Lung (tissue), 12 donors: ENCODE results near the gene YTHDC2. TPM values are rescaled to one million over a fixed set of nuclear protein-coding genes. Genes with fewer than 3 reads are reported as not detected.

Experiments
- ATAC-seq: fragments of 200-7000 bp; cut with Tn5 transposase; one replicate; pipeline ENCODE4 v1.9.1; 2020; ENCODE audit warnings: moderate number of reproducible peaks; ENCODE audit not compliant: insufficient read depth, low FRiP score
- DNase-seq, 3 donors: peaks; one replicate each; pipeline ENCODE4 v3.0.0-alpha.2; 2013 to 2017
- H3K27ac ChIP-seq, 2 donors: one replicate each; pipeline ENCODE4 v1.5.1; 2013; ENCODE audit warnings: mild to moderate bottlenecking in 2 of 2, moderate library complexity in 2 of 2, control low read depth in 1 of 2, inconsistent platforms in 1 of 2, low read depth in 1 of 2, low read length in 1 of 2
- H3K27me3 ChIP-seq, 3 donors: one replicate each; pipeline ENCODE4 v1.5.1; 2013; ENCODE audit warnings: low read length in 2 of 3; ENCODE audit not compliant: control insufficient read depth in 3 of 3, insufficient read depth in 3 of 3
- H3K36me3 ChIP-seq, 4 donors: one replicate each; pipeline ENCODE4 v1.5.1; 2013; ENCODE audit warnings: low read length in 4 of 4, mild to moderate bottlenecking in 1 of 4, moderate library complexity in 1 of 4; ENCODE audit not compliant: control insufficient read depth in 4 of 4, insufficient read depth in 4 of 4
- H3K4me1 ChIP-seq, 5 donors: one replicate each; pipeline ENCODE4 v1.5.1; 2013; ENCODE audit warnings: low read length in 5 of 5, mild to moderate bottlenecking in 2 of 5, moderate library complexity in 1 of 5; ENCODE audit not compliant: control insufficient read depth in 5 of 5, insufficient read depth in 5 of 5
- H3K4me3 ChIP-seq: one replicate; pipeline ENCODE4 v1.5.1; 2013; ENCODE audit warnings: mild to moderate bottlenecking, control low read depth, moderate library complexity
- H3K9ac ChIP-seq, 2 donors: one replicate each; pipeline ENCODE4 v1.5.1; 2013; ENCODE audit warnings: low read length in 2 of 2, control low read depth in 1 of 2; ENCODE audit not compliant: insufficient read depth in 1 of 2
- H3K9me3 ChIP-seq, 4 donors: one replicate each; pipeline ENCODE4 v1.5.1; 2013; ENCODE audit warnings: low read length in 3 of 4, mild to moderate bottlenecking in 1 of 4, moderate library complexity in 1 of 4; ENCODE audit not compliant: control insufficient read depth in 4 of 4, insufficient read depth in 3 of 4
- WGBS, 2 donors: extraction: QIAGEN DNeasy Blood & Tissue Kit; methylation state at CpG; one replicate each; pipeline ENCODE4 v1.1.7; 2013; 5-methylcytosine and 5-hydroxymethylcytosine counted together
- polyA plus RNA-seq, 2 donors: library from polyadenylated mRNA; stranded (reverse); fragments of 200-250 nt; gene quantifications; one replicate each; pipeline ENCODE4 v1.2.1, GENCODE V29; 2013
- total RNA-seq, 2 donors: library from RNA; depleted of rRNA in 1 of 2; stranded (reverse); fragments of >200 nt in 1 of 2; gene quantifications; one replicate each; pipeline ENCODE4 v1.2.1, GENCODE V29; 2014 to 2021
- TF ChIP-seq, protein P1 (sequence below): IDR thresholded peaks from 2 replicates; pipeline ENCODE4 v1.5.1; 2012; ENCODE audit warnings: mild to moderate bottlenecking; ENCODE audit errors: control extremely low read depth, extremely low read depth
- donor health status: control.
- donor health status: control.
- donor health status: Bipolar disorder and iron deficiency.
- donor health status: healthy.
- donor health status: DM: yes; HTN: yes; CAD: no.

The YTHDC2 gene
- total and polyA plus RNA-seq, 4 donors, result 8.4 to 49.1 (median 15.4) TPM

DNA sequence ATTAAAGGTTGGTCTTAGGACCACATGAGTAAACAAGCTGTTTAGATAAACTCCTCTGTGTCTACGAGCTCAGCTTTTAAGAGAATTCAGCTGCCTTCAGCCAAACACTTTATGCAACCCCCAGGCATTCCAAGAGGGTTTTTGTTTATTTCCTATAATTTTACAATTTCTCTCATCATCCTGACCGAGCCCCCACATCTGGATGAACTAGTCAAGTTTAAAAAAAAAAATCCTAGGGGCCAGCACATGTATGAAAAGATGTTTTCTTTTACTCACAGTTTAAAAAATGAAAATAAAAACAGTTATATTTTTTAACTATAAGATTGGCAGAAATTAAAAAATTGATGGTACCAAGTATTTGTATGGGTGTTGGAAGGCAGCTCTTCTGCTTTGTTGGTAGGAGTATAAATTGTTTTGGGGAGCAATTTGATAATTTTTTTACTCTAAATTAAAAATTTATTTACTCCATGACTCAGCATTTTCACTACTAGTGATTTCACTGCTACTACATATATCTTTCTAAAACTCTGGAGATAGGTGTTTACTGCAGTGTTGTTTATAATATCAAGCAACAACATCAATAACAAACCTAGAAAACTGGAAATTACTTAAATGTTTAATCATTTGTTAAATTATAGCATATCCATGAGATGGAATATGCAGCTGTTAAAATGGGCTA, 18.1 kb downstream of the YTHDC2 start:
- Histone ChIP-seq H3K9me3 (peaks cover 3 to 9% (median 5%) of the 10 kb centered on the region in 4 donors), H3K4me3 (no peak overlapping the region), H3K4me1 (peaks cover 0 to 3% (median 0%) of the 10 kb centered on the region in 5 donors), H3K27me3 (no peaks in the 10 kb centered on the region), H3K9ac (no peak overlapping the region), H3K27ac (no peak overlapping the region), H3K36me3 (peaks cover 1 to 23% (median 14%) of the 10 kb centered on the region in 4 donors)
- ATAC-seq (no peak), DNase-seq (no peak)
- TF ChIP-seq, protein P1, sequence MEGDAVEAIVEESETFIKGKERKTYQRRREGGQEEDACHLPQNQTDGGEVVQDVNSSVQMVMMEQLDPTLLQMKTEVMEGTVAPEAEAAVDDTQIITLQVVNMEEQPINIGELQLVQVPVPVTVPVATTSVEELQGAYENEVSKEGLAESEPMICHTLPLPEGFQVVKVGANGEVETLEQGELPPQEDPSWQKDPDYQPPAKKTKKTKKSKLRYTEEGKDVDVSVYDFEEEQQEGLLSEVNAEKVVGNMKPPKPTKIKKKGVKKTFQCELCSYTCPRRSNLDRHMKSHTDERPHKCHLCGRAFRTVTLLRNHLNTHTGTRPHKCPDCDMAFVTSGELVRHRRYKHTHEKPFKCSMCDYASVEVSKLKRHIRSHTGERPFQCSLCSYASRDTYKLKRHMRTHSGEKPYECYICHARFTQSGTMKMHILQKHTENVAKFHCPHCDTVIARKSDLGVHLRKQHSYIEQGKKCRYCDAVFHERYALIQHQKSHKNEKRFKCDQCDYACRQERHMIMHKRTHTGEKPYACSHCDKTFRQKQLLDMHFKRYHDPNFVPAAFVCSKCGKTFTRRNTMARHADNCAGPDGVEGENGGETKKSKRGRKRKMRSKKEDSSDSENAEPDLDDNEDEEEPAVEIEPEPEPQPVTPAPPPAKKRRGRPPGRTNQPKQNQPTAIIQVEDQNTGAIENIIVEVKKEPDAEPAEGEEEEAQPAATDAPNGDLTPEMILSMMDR, result no peak
- WGBS, 2 donors, result 94 to 97% methylated on average over 2 of the region's 2 CpGs

DNA sequence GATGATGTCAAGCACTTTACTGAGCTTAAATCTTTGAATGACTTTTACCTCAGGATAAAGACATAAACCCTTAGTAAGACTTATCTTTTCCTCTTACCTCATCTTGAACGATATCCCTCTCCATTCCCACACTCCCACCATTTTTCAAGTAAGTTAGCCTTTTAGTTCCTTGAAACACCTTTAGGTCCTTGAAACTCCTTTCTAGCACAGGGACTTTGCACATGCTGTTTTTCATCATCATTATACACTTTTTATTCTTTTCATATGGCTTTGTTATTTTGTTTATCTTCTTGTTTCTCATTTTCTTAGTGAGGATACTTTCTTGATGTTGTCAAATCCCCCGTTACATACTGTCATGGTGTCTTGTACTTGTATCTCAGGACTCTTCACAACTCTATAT, 24.8 kb downstream of the YTHDC2 start:
- Histone ChIP-seq H3K4me1 (peaks cover 0 to under 1% (median 0%) of the 10 kb centered on the region in 5 donors), H3K4me3 (no peak overlapping the region), H3K9me3 (no peaks in the 10 kb centered on the region), H3K9ac (no peak overlapping the region), H3K36me3 (peaks cover 3 to 31% (median 13%) of the 10 kb centered on the region in 4 donors), H3K27me3 (no peaks in the 10 kb centered on the region), H3K27ac (no peak overlapping the region)
- DNase-seq (no peak), ATAC-seq (no peak)
- 96 to 100% methylated on average over 2 of the region's 2 CpGs for WGBS, 2 donors
- TF ChIP-seq, protein P1, result no peak

DNA sequence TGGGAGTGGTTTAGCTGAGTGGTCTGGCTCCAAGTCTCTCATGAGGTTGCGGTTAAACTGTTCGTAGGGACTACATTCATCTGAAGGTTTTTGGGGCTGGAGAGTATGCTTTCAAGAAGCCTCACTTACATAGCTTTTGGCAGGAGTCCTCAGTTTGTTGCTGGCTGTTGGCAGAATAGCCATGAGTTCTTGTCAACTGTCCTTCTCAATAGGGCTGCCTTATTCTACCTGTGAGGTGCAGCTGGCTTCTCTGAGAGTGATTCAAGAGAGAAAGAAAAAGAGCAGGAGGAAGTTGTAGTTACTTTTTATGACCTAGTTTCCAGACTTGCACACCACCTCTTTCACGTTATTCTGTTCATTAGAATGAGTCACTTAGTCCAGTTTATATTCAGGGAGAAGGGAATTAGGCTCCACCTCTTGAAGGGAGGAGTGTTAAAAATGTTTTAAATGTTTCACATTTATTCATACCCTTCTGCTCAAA, 33.2 kb downstream of the YTHDC2 start:
- Histone ChIP-seq H3K27me3 (no peaks in the 10 kb centered on the region), H3K27ac (no peak overlapping the region), H3K4me1 (peaks cover 0 to 5% (median 0%) of the 10 kb centered on the region in 5 donors), H3K9ac (no peak overlapping the region), H3K9me3 (no peaks in the 10 kb centered on the region), H3K4me3 (no peak overlapping the region), H3K36me3 (peaks cover 3 to 36% (median 20%) of the 10 kb centered on the region in 4 donors)
- TF ChIP-seq, protein P1, result no peak
- ATAC-seq, result no peak
- WGBS, 2 donors, result 74 to 90% methylated on average over 3 of the region's 3 CpGs
- no peak for DNase-seq
